ENCODE measurements around the gene KCNAB3. TPM values are rescaled to one million over a fixed set of nuclear protein-coding genes. Genes with fewer than 3 reads are reported as not detected.

KCNAB3 gene
- total and polyA plus RNA-seq, 2 donors from 2014 or later: 0.71 to 3.9 TPM

- FAIRE-seq: peak; percentile 76
- Histone ChIP-seq H3K4me1 (ENCODE audit: control insufficient read depth in 2 of 3, insufficient read depth in 2 of 3, low read depth in 1 of 3, low read length in 3 of 3) (peaks cover 12 to 26% (median 21%) of the 10 kb centered on the region in 3 donors), H3K9ac (ENCODE audit: low read length in 3 of 3) (peak overlapping the region in 2 of 3 donors; percentile 37 to 86), H3K9me3 (ENCODE audit: control insufficient read depth in 2 of 3, insufficient read depth in 1 of 3, low read length in 3 of 3) (no peaks in the 10 kb centered on the region), H3K36me3 (ENCODE audit: control insufficient read depth in 2 of 3, insufficient read depth in 3 of 3, low read length in 3 of 3) (peaks cover 10 to 23% (median 11%) of the 10 kb centered on the region in 3 donors), H3K27ac (ENCODE audit: low read depth in 2 of 2, low read length in 2 of 2) (peak overlapping the region; percentile 94 to 95), H3K4me3 (ENCODE audit: low read length in 3 of 3) (peak overlapping the region in 1 of 3 donors; percentile 35), H3K27me3 (ENCODE audit: control insufficient read depth, insufficient read depth, low read length) (no peaks in the 10 kb centered on the region)
- peak; percentile 83 to 98 (median 92) for DNase-seq
- TF ChIP-seq CTCF (IDR thresholded peaks at IDR 0.05; ENCODE audit: borderline replicate concordance, extremely low read depth, insufficient read depth): peak; percentile 52
- intact Hi-C loops (cut with DNase I): no loop called here
Measured at GRCh38 chr17:7889166-7889955, 40.3 kb downstream of the KCNAB3 start.

DNA sequence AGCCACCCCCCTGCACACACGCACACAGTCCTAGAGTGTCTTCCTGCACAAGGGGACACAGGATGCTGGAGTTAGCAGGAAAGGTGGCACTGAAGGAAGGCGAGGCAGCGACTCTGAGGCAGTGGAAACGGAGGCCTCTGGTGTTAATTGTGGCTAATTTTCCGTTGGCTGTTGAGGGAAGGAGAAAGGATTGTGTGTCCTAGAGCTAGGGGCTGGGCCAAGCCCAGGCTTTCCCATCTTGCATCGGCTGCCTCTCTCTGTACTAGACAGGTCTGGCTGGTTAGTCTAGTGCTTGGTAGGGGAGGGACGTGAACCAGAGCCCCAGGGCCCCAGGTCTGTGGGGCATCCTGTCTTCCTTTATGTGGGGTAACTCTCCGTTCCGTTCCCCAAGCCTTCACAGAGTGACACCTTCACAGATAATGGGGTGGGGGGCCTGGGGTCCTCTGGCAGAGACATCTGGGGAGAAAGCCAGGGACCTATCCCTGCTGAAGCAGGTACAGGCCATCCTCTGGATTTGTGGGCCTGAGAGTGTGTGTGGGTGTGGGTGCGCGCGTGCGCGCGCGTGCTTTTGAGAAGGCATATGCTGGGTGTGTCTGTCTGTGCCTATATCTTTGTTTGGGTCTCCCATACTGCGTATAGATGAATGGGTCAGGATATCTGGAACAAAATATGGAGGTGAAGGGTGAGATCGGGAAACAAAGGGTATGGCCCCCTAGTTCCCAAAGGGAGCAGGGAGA lies 41.3 kb downstream of the KCNAB3 start, which contains the start of gene CHD3:
Gene CHD3, plus strand, starts transcription at position 606 of the 737 bp plus-strand sequence. CDS start 212 bp downstream, outside the sequence.
- H3K4me3 ChIP-seq (ENCODE audit: low read length in 3 of 3): peak within 1 kb of the TSS; percentile 56 to 83 (median 60)
- TF ChIP-seq CTCF (IDR thresholded peaks at IDR 0.05; ENCODE audit: borderline replicate concordance, extremely low read depth, insufficient read depth): no peak
- peaks cover 8 to 13% (median 11%) of the 10 kb centered on the region in 3 donors for H3K36me3 ChIP-seq (ENCODE audit: control insufficient read depth in 2 of 3, insufficient read depth in 3 of 3, low read length in 3 of 3)
- H3K9ac ChIP-seq (ENCODE audit: low read length in 3 of 3): peak within 1 kb of the TSS; percentile 26 to 86 (median 82)
- intact Hi-C loops (cut with DNase I): no loop called here
- FAIRE-seq: no peak
- peak within 1 kb of the TSS; percentile 94 to 95 for H3K27ac ChIP-seq (ENCODE audit: low read depth in 2 of 2, low read length in 2 of 2)
- peak in 1 of 5 donors; percentile 5 for DNase-seq
- no peaks in the 10 kb centered on the region for H3K9me3 ChIP-seq (ENCODE audit: control insufficient read depth in 2 of 3, insufficient read depth in 1 of 3, low read length in 3 of 3)
- peaks cover 12 to 26% (median 21%) of the 10 kb centered on the region in 3 donors for H3K4me1 ChIP-seq (ENCODE audit: control insufficient read depth in 2 of 3, insufficient read depth in 2 of 3, low read depth in 1 of 3, low read length in 3 of 3)
- no peaks in the 10 kb centered on the region for H3K27me3 ChIP-seq (ENCODE audit: control insufficient read depth, insufficient read depth, low read length)

DNA sequence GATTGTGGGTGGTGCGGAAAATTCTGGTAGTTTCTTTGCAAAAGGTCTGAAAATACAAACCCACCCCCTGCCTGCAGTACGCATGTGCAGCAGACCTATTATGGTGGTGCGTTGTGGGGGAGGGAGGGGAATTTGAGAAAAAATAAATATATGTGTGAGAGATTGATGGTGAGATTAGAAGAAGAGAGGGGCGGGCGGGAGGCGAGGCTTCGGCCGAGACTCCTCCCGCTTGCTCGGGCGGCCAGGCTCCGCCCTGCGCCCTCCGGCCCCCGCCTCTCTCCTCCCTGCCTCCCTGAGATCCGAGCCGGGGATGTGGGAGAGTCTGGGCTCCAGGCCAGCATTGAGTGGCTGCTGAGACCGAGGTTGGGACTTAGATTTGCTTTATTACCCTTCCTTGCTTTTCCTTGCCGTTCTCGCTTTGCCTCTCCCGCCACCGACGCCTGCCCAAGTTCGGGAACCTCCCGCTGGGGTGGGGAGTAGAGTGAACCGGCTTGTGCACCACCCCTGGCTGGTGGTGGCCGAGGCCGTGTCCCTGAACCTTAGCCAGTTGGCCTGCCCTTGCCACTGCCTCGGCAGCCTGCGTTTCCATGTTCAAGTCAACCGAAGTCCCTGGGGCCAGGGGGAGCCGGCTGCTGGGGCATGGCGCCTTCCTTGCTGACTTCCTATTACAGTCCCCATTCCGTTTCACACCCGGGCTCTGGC lies 42.0 kb downstream of the KCNAB3 start:
- TF ChIP-seq CTCF (IDR thresholded peaks at IDR 0.05; ENCODE audit: borderline replicate concordance, extremely low read depth, insufficient read depth): no peak
- H3K36me3 ChIP-seq (ENCODE audit: control insufficient read depth in 2 of 3, insufficient read depth in 3 of 3, low read length in 3 of 3): peaks cover 8 to 11% (median 10%) of the 10 kb centered on the region in 3 donors
- no peaks in the 10 kb centered on the region for H3K27me3 ChIP-seq (ENCODE audit: control insufficient read depth, insufficient read depth, low read length)
- peak overlapping the region; percentile 60 to 84 (median 83) for H3K4me3 ChIP-seq (ENCODE audit: low read length in 3 of 3)
- DNase-seq (peak; percentile 96 to 99 (median 98)), FAIRE-seq (peak; percentile 91)
- H3K9ac ChIP-seq (ENCODE audit: low read length in 3 of 3): peak overlapping the region; percentile 26 to 86 (median 82)
- H3K4me1 ChIP-seq (ENCODE audit: control insufficient read depth in 2 of 3, insufficient read depth in 2 of 3, low read depth in 1 of 3, low read length in 3 of 3): peaks cover 16 to 28% (median 21%) of the 10 kb centered on the region in 3 donors
- no peaks in the 10 kb centered on the region for H3K9me3 ChIP-seq (ENCODE audit: control insufficient read depth in 2 of 3, insufficient read depth in 1 of 3, low read length in 3 of 3)
- H3K27ac ChIP-seq (ENCODE audit: low read depth in 2 of 2, low read length in 2 of 2): peak overlapping the region; percentile 94 to 97
- intact Hi-C loops (cut with DNase I): no loop called here
